Upper lobe of right lung (tissue), 1 donor: ENCODE measurements around the gene KCNA10. TPM values are rescaled to one million over a fixed set of nuclear protein-coding genes. Genes with fewer than 3 reads are reported as not detected.

ENCODE experiments used
- ATAC-seq: fragments of 200-7000 bp; cut with Tn5 transposase; one replicate; pipeline ENCODE4 v1.9.1; 2020; ENCODE audit warnings: mild to moderate bottlenecking, moderate library complexity
- DNase-seq: peaks from one replicate; pipeline ENCODE4 v3.0.0-alpha.2; 2020
- H3K27ac ChIP-seq: fragments of 200-600 bp; one replicate; pipeline ENCODE4 v1.8.0; 2022
- H3K27me3 ChIP-seq: fragments of 200-600 bp; one replicate; pipeline ENCODE4 v1.8.0; 2022; ENCODE audit warnings: mild to moderate bottlenecking
- H3K36me3 ChIP-seq: fragments of 200-600 bp; one replicate; pipeline ENCODE4 v1.8.0; 2022
- H3K4me1 ChIP-seq: fragments of 200-600 bp; one replicate; pipeline ENCODE4 v1.8.0; 2022
- H3K4me3 ChIP-seq: fragments of 200-600 bp; one replicate; pipeline ENCODE4 v1.8.0; 2022; ENCODE audit warnings: mild to moderate bottlenecking
- H3K9me3 ChIP-seq: fragments of 200-600 bp; one replicate; pipeline ENCODE4 v1.8.0; 2022
- CTCF ChIP-seq: fragments of 200-600 bp; IDR thresholded peaks from one replicate; pipeline ENCODE4 v1.8.0; 2022; ENCODE audit warnings: antibody characterized with exemption
- intact Hi-C: fragments of 100-400 bp; cut with DNase I; formaldehyde crosslinking; loops from one replicate; pipeline ENCODE4 v1.11.0; 2022
- total RNA-seq: library from RNA; stranded (reverse); fragmentation: NEBNext Ultra II Directional; extraction: Animal tissue kit (Norgen Biotek cat#: 25700); gene quantifications from one replicate; pipeline ENCODE4 v1.2.1, GENCODE V29; 2021
- donor health status: DM: no; HTN: yes; CAD: no; lungs with severe emphysema.

The KCNA10 gene
- total RNA-seq, 1 donor from 2014 or later, result not detected

- no peak for ATAC-seq
- Histone ChIP-seq H3K27ac (no peak overlapping the region), H3K36me3 (no peaks in the 10 kb centered on the region), H3K27me3 (no peaks in the 10 kb centered on the region), H3K4me3 (no peak overlapping the region), H3K9me3 (no peaks in the 10 kb centered on the region), H3K4me1 (peaks cover 11% of the 10 kb centered on the region)
- intact Hi-C loops, result no loop called here
- TF ChIP-seq CTCF, result no peak
- DNase-seq, result no peak
Measured at GRCh38 chr1:110476028-110476765, 42.8 kb downstream of the KCNA10 start.

GRCh38 chr1:110475362-110476027 is 43.5 kb downstream of the KCNA10 start:
- Histone ChIP-seq H3K4me3 (no peak overlapping the region), H3K4me1 (peaks cover 11% of the 10 kb centered on the region), H3K36me3 (no peaks in the 10 kb centered on the region), H3K27me3 (no peaks in the 10 kb centered on the region), H3K9me3 (no peaks in the 10 kb centered on the region), H3K27ac (no peak overlapping the region)
- DNase-seq, result no peak
- intact Hi-C loops, result no loop called here
- no peak for TF ChIP-seq CTCF
- ATAC-seq, result peak; percentile 43

- ATAC-seq, result no peak
- TF ChIP-seq CTCF, result no peak
Measured at GRCh38 chr1:110474444-110474843, 44.5 kb downstream of the KCNA10 start.

GRCh38 chr1:110472546-110472945 is 46.4 kb downstream of the KCNA10 start:
- Histone ChIP-seq H3K4me1 (peaks cover 11% of the 10 kb centered on the region), H3K36me3 (no peaks in the 10 kb centered on the region), H3K27ac (no peak overlapping the region), H3K4me3 (no peak overlapping the region), H3K27me3 (no peaks in the 10 kb centered on the region), H3K9me3 (no peaks in the 10 kb centered on the region)
- no peak for DNase-seq
- TF ChIP-seq CTCF, result no peak
- intact Hi-C loops, result no loop called here
- no peak for ATAC-seq

More at GRCh38 chr1:110474444-110474843, 44.5 kb downstream of the KCNA10 start:
- Histone ChIP-seq H3K4me3 (no peak overlapping the region), H3K4me1 (peaks cover 11% of the 10 kb centered on the region), H3K27ac (no peak overlapping the region), H3K36me3 (no peaks in the 10 kb centered on the region), H3K27me3 (no peaks in the 10 kb centered on the region), H3K9me3 (no peaks in the 10 kb centered on the region)
- intact Hi-C loops, result no loop called here
- no peak for DNase-seq

GRCh38 chr1:110471131-110471530 is 47.8 kb downstream of the KCNA10 start:
- no peak for TF ChIP-seq CTCF
- Histone ChIP-seq H3K9me3 (no peaks in the 10 kb centered on the region), H3K4me1 (peaks cover under 1% of the 10 kb centered on the region), H3K27ac (no peak overlapping the region), H3K27me3 (no peaks in the 10 kb centered on the region), H3K36me3 (no peaks in the 10 kb centered on the region), H3K4me3 (no peak overlapping the region)
- ATAC-seq (no peak), DNase-seq (no peak)
- intact Hi-C loops, result no loop called here

Other genes with a start within 250 kb of the KCNA10 start
- gene RBM15, start 179.8 kb downstream of the KCNA10 start, total RNA-seq, result 22.1 TPM
- 15.9 TPM for gene SLC16A4, start 128.1 kb downstream of the KCNA10 start, total RNA-seq
- 110 TPM for gene LAMTOR5, start 111.5 kb downstream of the KCNA10 start, total RNA-seq
- 0.41 TPM for gene PROK1, start 68.0 kb downstream of the KCNA10 start, total RNA-seq
- gene KCNA2, start 87.2 kb upstream of the KCNA10 start, total RNA-seq, result 0.64 TPM
- gene KCNA3, start 155.8 kb upstream of the KCNA10 start, total RNA-seq, result 8.9 TPM